B cell (primary cell): ENCODE data around the gene ABR. TPM values are rescaled to one million over a fixed set of nuclear protein-coding genes. Genes with fewer than 3 reads are reported as not detected.

Experiments
- ATAC-seq: fragments of 200-7000 bp; cut with Tn5 transposase; one replicate; pipeline ENCODE4 v1.10.0; 2021; ENCODE audit warnings: low read depth, mild to moderate bottlenecking, moderate number of reproducible peaks, moderate library complexity
- CTCF ChIA-PET: fragments of 350-600 bp; sonication (Branson Sonifier 250); formaldehyde crosslinking; loops from one replicate; lab custom pipeline; 2021; ENCODE audit warnings: antibody characterized with exemption, inconsistent platforms; lab: Charles Lee
- POLR2A ChIA-PET: fragments of 350-600 bp; sonication (Branson Sonifier 250); formaldehyde crosslinking; loops from one replicate; lab custom pipeline; 2021; ENCODE audit warnings: antibody characterized with exemption; lab: Charles Lee
- DNase-seq: peaks from one replicate; pipeline ENCODE4 v3.0.0; 2013
- H2AFZ ChIP-seq: 2 replicates; pipeline ENCODE4 v1.6.1; 2012; ENCODE audit warnings: mild to moderate bottlenecking, low read depth, low read length; ENCODE audit not compliant: insufficient read depth, poor library complexity, severe bottlenecking
- H3K27ac ChIP-seq, 2 donors: 1 replicate in 1 of 2; 2 replicates in 1 of 2; pipeline ENCODE4 v1.5.1; 2012 to 2013; ENCODE audit warnings: low read length in 2 of 2, mild to moderate bottlenecking in 2 of 2, moderate library complexity in 1 of 2
- H3K27me3 ChIP-seq, 4 experiments: fragments of 200-600 bp in 1 of 4; sonication (generic) in 1 of 4; replicated peaks in 1 of 4; 1 replicate in 2 of 4; 2 replicates in 2 of 4; pipeline versions ENCODE4 v1.6.1 to v1.7.0; 2013 to 2016; ENCODE audit warnings: low read length in 3 of 4, mild to moderate bottlenecking in 2 of 4, mixed read lengths in 1 of 4, moderate library complexity in 1 of 4; ENCODE audit not compliant: insufficient read depth in 4 of 4, control insufficient read depth in 3 of 4; ENCODE audit errors: control extremely low read depth in 1 of 4
- H3K36me3 ChIP-seq, 2 experiments: replicated peaks in 1 of 2; 1 replicate in 1 of 2; 2 replicates in 1 of 2; pipeline versions ENCODE4 v1.6.1 to v1.7.1; 2013; ENCODE audit warnings: low read length in 1 of 2; ENCODE audit not compliant: insufficient read depth in 2 of 2, control insufficient read depth in 1 of 2; ENCODE audit errors: control extremely low read depth in 1 of 2, extremely low read depth in 1 of 2
- H3K4me1 ChIP-seq, 2 donors: fragments of 200-600 bp in 1 of 2; sonication (generic) in 1 of 2; 1 replicate in 1 of 2; 2 replicates in 1 of 2; pipeline versions ENCODE4 v1.5.1 to v1.6.1; 2013 to 2017; ENCODE audit warnings: low read length in 2 of 2; ENCODE audit not compliant: control insufficient read depth in 2 of 2, insufficient read depth in 2 of 2
- H3K4me2 ChIP-seq: replicated peaks from 2 replicates; pipeline ENCODE3; 2012; ENCODE audit warnings: mild to moderate bottlenecking, low read depth, low read length; ENCODE audit not compliant: poor library complexity, severe bottlenecking
- H3K4me3 ChIP-seq, 5 experiments: fragments of 200-600 bp in 1 of 5; sonication (generic) in 1 of 5; 1 replicate in 3 of 5; 2 replicates in 2 of 5; pipeline versions ENCODE4 v1.5.1 to v1.7.0; 2011 to 2016; ENCODE audit warnings: low read length in 4 of 5, mild to moderate bottlenecking in 4 of 5, low read depth in 2 of 5, control low read depth in 1 of 5, moderate library complexity in 1 of 5; ENCODE audit not compliant: insufficient read depth in 1 of 5; ENCODE audit errors: control extremely low read depth in 1 of 5, extremely low read depth in 1 of 5
- H3K79me2 ChIP-seq: fragments of 200-600 bp; sonication (generic); one replicate; pipeline ENCODE4 v1.6.0; 2016; ENCODE audit warnings: low read length; ENCODE audit not compliant: control insufficient read depth, insufficient read depth
- H3K9ac ChIP-seq: fragments of 200-600 bp; sonication (generic); 2 replicates; pipeline ENCODE4 v1.6.1; 2017; ENCODE audit warnings: mild to moderate bottlenecking, low read length, moderate library complexity
- H3K9me3 ChIP-seq, 3 donors: one replicate each; pipeline versions ENCODE4 v1.6.1 to v1.7.1; 2013; ENCODE audit warnings: low read length in 2 of 3; ENCODE audit not compliant: control insufficient read depth in 2 of 3, insufficient read depth in 1 of 3; ENCODE audit errors: control extremely low read depth in 1 of 3
- H4K20me1 ChIP-seq: 2 replicates; pipeline ENCODE4 v1.6.0; 2012; ENCODE audit warnings: mild to moderate bottlenecking, low read length; ENCODE audit not compliant: insufficient read depth, control insufficient read depth, poor library complexity, severe bottlenecking
- H3K27ac Mint-ChIP-seq: one replicate; pipeline ENCODE4 v1.8.0; 2021; ENCODE audit warnings: mixed read lengths
- H3K27me3 Mint-ChIP-seq: one replicate; pipeline ENCODE4 v1.8.0; 2021; ENCODE audit warnings: mixed read lengths
- H3K4me1 Mint-ChIP-seq: one replicate; pipeline ENCODE4 v1.8.0; 2021; ENCODE audit warnings: mixed read lengths
- H3K4me3 Mint-ChIP-seq: one replicate; pipeline ENCODE4 v1.8.0; 2021; ENCODE audit warnings: mixed read lengths
- H3K9me3 Mint-ChIP-seq: one replicate; pipeline ENCODE4 v1.8.0; 2022; ENCODE audit warnings: mixed read lengths; ENCODE audit not compliant: insufficient read depth
- EZH2 ChIP-seq: IDR thresholded peaks from 2 replicates; pipeline ENCODE4 v1.6.1; 2012; ENCODE audit warnings: borderline replicate concordance, low read depth, mild to moderate bottlenecking, moderate library complexity, low read length; ENCODE audit not compliant: insufficient read depth, poor library complexity, severe bottlenecking
- WGBS: methylation state at CpG from one replicate; pipeline ENCODE4 v1.1.5; 2013; ENCODE audit warnings: missing lambda C conversion rate; ENCODE audit not compliant: insufficient coverage; 5-methylcytosine and 5-hydroxymethylcytosine counted together
- intact Hi-C: fragments of 100-400 bp; cut with micrococcal nuclease; formaldehyde crosslinking; loops from one replicate; pipeline ENCODE4 v1.10.0; 2022
- polyA plus RNA-seq: library from polyadenylated mRNA; depleted of rRNA; stranded (reverse); fragments of >200 nt; gene quantifications from 2 replicates; pipeline ENCODE4 v1.2.3, GENCODE V29; 2012
- total RNA-seq, 2 donors: library from RNA; stranded (reverse); fragments of 120-200 nt in 1 of 2; gene quantifications; 1 replicate in 1 of 2; 2 replicates in 1 of 2; pipeline versions ENCODE4 v1.2.3 to v1.2.4, GENCODE V29; 2013 to 2022
- TF ChIP-seq, protein P1 (sequence below): fragments of 200-600 bp; IDR thresholded peaks from one replicate; pipeline ENCODE4 v1.8.0; 2022; ENCODE audit warnings: antibody characterized with exemption, mild to moderate bottlenecking

Gene ABR
- total and polyA plus RNA-seq, 2 donors (not counting 1 experiment from before 2014, with no cell fraction given): 79.8 to 262 TPM

DNA sequence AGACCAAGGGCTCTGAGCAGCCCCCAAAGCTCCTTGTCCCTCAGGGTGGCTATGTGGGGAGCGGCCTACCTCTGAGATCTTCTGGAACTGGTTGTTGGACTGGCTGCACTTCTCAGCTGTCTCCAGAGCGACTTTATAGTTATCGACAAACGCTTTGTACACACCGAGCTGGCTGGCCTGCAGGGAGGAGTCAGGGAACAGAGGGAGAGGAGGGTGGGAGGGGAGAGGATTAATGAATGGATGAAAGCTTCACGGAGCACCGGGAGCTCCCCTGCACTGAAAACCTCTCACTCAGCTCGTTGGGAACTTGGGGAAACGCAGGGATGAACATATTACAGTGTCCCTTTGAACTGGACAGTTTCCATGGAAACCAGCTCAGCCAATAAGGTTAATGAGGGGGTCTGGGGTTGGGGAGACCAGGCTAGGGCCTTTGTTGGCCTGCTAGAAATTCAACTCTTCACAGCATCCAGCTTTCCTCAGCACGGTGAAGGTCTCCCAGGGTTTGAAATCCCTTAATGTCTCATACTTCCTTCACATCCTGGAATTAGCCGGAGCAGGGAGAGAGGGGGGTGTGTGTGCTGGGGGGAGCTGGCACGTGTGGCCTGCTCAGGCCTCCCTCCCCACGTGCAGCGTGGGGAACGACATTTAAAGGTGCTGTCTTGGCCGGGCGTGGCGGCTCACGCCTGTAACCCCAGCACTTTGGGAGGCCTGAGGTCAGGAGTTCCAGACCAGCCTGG lies 96.2 kb downstream of the ABR start:
- Histone ChIP-seq H3K9ac (no peak overlapping the region), H3K36me3 (peaks cover 1 to 36% of the 10 kb centered on the region in 2 experiments), H3K9me3 (no peaks in the 10 kb centered on the region), H3K27ac (no peak overlapping the region), H4K20me1 (no peaks in the 10 kb centered on the region), H3K4me2 (no peak overlapping the region), H3K4me3 (no peak overlapping the region), H3K4me1 (no peaks in the 10 kb centered on the region), H3K27me3 (no peaks in the 10 kb centered on the region), H2AFZ (no peak overlapping the region), H3K79me2 (peaks cover 5% of the 10 kb centered on the region)
- no peak for ATAC-seq
- Mint-ChIP-seq H3K4me3 (no peak overlapping the region), H3K27me3 (no peaks in the 10 kb centered on the region), H3K27ac (no peak overlapping the region), H3K9me3 (no peaks in the 10 kb centered on the region), H3K4me1 (no peaks in the 10 kb centered on the region)
- DNase-seq: no peak
- CTCF ChIA-PET: no interaction called here
- TF ChIP-seq EZH2: no peak
- TF ChIP-seq, protein P1, sequence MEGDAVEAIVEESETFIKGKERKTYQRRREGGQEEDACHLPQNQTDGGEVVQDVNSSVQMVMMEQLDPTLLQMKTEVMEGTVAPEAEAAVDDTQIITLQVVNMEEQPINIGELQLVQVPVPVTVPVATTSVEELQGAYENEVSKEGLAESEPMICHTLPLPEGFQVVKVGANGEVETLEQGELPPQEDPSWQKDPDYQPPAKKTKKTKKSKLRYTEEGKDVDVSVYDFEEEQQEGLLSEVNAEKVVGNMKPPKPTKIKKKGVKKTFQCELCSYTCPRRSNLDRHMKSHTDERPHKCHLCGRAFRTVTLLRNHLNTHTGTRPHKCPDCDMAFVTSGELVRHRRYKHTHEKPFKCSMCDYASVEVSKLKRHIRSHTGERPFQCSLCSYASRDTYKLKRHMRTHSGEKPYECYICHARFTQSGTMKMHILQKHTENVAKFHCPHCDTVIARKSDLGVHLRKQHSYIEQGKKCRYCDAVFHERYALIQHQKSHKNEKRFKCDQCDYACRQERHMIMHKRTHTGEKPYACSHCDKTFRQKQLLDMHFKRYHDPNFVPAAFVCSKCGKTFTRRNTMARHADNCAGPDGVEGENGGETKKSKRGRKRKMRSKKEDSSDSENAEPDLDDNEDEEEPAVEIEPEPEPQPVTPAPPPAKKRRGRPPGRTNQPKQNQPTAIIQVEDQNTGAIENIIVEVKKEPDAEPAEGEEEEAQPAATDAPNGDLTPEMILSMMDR: no peak
- POLR2A ChIA-PET: no interaction called here
- WGBS: 99% methylated on average over 14 of the region's 19 CpGs
- intact Hi-C loops: no loop called here

DNA sequence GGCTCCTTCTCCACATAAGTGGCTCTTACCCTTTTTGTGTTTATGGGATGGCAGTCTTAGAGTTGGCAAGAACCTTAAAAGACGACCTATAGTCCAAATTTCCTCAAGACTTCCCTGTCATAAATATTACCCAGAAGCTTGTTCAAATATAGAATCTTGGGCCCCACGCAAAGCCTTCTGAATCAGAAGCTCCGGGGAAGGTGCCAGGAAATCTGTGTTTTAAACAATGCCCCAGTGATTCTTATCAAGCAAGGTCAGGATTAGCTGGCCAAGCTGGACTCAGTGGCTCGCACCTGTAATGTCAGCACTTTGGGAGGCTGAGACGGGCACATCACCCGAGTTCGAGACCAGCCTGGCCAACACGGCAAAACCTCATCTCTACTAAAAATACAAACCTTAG lies 97.2 kb downstream of the ABR start:
- Histone ChIP-seq H3K27ac (no peak overlapping the region), H3K4me3 (no peak overlapping the region), H4K20me1 (no peaks in the 10 kb centered on the region), H3K4me2 (no peak overlapping the region), H3K27me3 (no peaks in the 10 kb centered on the region), H3K4me1 (no peaks in the 10 kb centered on the region), H2AFZ (no peak overlapping the region), H3K9ac (no peak overlapping the region), H3K9me3 (no peaks in the 10 kb centered on the region), H3K79me2 (peaks cover 5% of the 10 kb centered on the region), H3K36me3 (peaks cover 1 to 44% of the 10 kb centered on the region in 2 experiments)
- ChIA-PET POLR2A (no interaction called here), CTCF (no interaction called here)
- Mint-ChIP-seq H3K9me3 (no peaks in the 10 kb centered on the region), H3K4me3 (no peak overlapping the region), H3K27ac (no peak overlapping the region), H3K4me1 (no peaks in the 10 kb centered on the region), H3K27me3 (no peaks in the 10 kb centered on the region)
- 99% methylated on average over 6 of the region's 8 CpGs for WGBS
- intact Hi-C loops: no loop called here
- no peak for ATAC-seq
- DNase-seq: no peak
- TF ChIP-seq EZH2: no peak
- TF ChIP-seq, protein P1: no peak
